ENCODE data around the gene PRKRIP1. TPM values are rescaled to one million over a fixed set of nuclear protein-coding genes. Genes with fewer than 3 reads are reported as not detected.

PRKRIP1 gene
- total RNA-seq, 1 donor from 2014 or later = 18.2 TPM

DNA sequence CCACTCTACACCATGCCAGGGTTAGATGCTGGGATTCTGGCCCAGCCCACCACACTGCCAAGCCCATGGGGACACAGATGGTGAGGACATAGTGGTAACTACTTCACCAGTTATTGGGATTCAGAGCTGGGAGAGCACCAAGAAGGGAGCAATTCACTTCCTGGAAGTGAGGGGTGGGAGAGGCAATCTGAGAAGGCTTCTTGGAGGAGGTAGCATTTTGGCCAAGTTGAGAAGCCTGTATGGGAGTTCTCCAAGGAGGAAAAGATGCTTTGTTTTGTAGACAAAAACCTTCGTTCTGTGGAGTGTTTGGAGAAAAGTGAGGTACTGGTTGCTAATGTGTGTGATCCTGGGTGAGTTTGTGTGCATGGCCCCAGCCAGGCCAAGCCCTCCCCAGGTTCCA lies 3.8 kb upstream of the PRKRIP1 start:
- no peak for DNase-seq (ENCODE audit: low read depth)
- TF ChIP-seq, protein P1, sequence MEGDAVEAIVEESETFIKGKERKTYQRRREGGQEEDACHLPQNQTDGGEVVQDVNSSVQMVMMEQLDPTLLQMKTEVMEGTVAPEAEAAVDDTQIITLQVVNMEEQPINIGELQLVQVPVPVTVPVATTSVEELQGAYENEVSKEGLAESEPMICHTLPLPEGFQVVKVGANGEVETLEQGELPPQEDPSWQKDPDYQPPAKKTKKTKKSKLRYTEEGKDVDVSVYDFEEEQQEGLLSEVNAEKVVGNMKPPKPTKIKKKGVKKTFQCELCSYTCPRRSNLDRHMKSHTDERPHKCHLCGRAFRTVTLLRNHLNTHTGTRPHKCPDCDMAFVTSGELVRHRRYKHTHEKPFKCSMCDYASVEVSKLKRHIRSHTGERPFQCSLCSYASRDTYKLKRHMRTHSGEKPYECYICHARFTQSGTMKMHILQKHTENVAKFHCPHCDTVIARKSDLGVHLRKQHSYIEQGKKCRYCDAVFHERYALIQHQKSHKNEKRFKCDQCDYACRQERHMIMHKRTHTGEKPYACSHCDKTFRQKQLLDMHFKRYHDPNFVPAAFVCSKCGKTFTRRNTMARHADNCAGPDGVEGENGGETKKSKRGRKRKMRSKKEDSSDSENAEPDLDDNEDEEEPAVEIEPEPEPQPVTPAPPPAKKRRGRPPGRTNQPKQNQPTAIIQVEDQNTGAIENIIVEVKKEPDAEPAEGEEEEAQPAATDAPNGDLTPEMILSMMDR (IDR thresholded peaks at IDR 0.05; ENCODE audit: insufficient read depth, low read length, severe bottlenecking) = no peak
- Histone ChIP-seq H3K27me3 (ENCODE audit: control insufficient read depth, insufficient read depth, low read length) (no peaks in the 10 kb centered on the region), H3K4me3 (ENCODE audit: low read depth, low read length) (no peak overlapping the region), H3K36me3 (ENCODE audit: control insufficient read depth, insufficient read depth, low read length) (peaks cover 5% of the 10 kb centered on the region)
- FAIRE-seq = no peak

DNA sequence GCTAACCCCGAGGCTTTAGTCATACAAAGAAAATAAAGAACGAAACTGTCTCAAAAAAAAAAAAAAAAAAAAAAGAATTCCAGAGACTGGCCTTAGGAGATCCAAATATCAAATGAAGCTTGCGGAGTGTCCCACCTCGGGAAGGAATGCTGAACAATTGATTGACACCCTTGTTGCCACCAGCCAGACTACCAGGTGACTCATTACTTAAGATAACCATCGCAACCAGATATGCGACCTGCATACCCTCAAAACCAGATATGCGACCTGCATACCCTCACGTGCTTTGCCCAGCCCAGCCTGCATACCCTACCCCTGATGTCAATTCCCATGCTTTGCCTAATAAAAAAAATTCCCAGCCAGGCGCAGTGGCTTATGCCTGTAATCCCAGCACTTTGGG lies 2.7 kb upstream of the PRKRIP1 start:
- Histone ChIP-seq H3K36me3 (ENCODE audit: control insufficient read depth, insufficient read depth, low read length) (peaks cover 5% of the 10 kb centered on the region), H3K4me3 (ENCODE audit: low read depth, low read length) (no peak overlapping the region), H3K27me3 (ENCODE audit: control insufficient read depth, insufficient read depth, low read length) (no peaks in the 10 kb centered on the region)
- TF ChIP-seq, protein P1 (IDR thresholded peaks at IDR 0.05; ENCODE audit: insufficient read depth, low read length, severe bottlenecking) = no peak
- no peak for DNase-seq (ENCODE audit: low read depth)
- FAIRE-seq = no peak

DNA sequence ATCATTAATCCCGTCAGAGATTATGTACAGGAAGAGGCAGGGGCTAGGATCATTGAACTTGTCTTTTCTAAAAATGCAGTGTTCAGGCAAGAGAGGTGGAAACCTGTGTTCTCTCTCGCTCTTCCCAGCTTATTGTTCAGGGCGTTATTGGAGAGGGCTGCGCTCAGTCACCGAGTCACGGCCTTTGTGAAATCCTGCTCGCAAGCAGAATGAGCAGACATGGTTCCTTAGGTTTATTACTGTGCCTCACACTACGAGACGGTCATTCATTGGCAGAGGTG lies 631 bp upstream of the PRKRIP1 start:
- TF ChIP-seq, protein P1 (IDR thresholded peaks at IDR 0.05; ENCODE audit: insufficient read depth, low read length, severe bottlenecking) = no peak
- Histone ChIP-seq H3K27me3 (ENCODE audit: control insufficient read depth, insufficient read depth, low read length) (no peaks in the 10 kb centered on the region), H3K36me3 (ENCODE audit: control insufficient read depth, insufficient read depth, low read length) (peaks cover 13% of the 10 kb centered on the region), H3K4me3 (ENCODE audit: low read depth, low read length) (peak overlapping the region; percentile 89)
- FAIRE-seq = no peak
- peak; percentile 54 for DNase-seq (ENCODE audit: low read depth)

DNA sequence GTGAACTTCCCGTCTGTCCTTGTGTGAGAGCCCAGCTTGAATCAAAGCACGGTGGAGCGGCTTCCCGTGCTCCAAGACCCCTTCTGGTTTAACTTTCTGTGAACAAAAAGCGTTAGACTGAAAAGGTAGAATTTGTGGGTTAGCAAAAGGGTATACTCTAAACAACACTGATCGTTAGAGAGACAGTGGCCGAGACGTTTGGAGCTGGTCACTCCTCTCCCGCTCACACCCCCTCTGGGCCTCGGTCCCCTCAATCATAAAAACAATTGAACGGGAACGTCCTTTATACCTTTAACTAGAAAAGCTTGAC lies 502 bp downstream of the PRKRIP1 start:
- H3K27me3 ChIP-seq (ENCODE audit: control insufficient read depth, insufficient read depth, low read length) = no peaks in the 10 kb centered on the region
- H3K4me3 ChIP-seq (ENCODE audit: low read depth, low read length) = peak overlapping the region; percentile 89
- TF ChIP-seq, protein P1 (IDR thresholded peaks at IDR 0.05; ENCODE audit: insufficient read depth, low read length, severe bottlenecking) = no peak
- peaks cover 13% of the 10 kb centered on the region for H3K36me3 ChIP-seq (ENCODE audit: control insufficient read depth, insufficient read depth, low read length)
- DNase-seq (ENCODE audit: low read depth) = no peak
- FAIRE-seq = no peak

DNA sequence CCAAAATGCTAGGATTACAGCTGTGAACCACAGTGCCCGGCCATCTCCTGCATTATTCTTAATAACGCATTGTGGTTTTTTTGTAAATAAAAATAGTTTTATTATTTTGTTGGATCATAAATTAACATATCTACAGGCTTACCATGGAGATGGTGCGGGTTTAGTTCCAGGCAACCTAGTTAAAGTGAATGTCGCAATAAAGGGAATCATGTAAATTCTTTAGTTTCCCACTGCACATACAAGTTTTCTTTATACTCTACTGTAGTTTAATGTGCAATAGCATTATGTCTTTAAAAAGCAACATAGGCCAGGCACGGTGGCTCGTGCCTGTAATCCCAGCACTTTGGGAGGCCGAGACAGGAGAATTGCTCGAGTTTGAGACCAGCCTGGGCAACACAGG lies 2.4 kb downstream of the PRKRIP1 start:
- Histone ChIP-seq H3K27me3 (ENCODE audit: control insufficient read depth, insufficient read depth, low read length) (no peaks in the 10 kb centered on the region), H3K36me3 (ENCODE audit: control insufficient read depth, insufficient read depth, low read length) (peaks cover 9% of the 10 kb centered on the region), H3K4me3 (ENCODE audit: low read depth, low read length) (no peak overlapping the region)
- TF ChIP-seq, protein P1 (IDR thresholded peaks at IDR 0.05; ENCODE audit: insufficient read depth, low read length, severe bottlenecking) = no peak
- FAIRE-seq = no peak
- no peak for DNase-seq (ENCODE audit: low read depth)

DNA sequence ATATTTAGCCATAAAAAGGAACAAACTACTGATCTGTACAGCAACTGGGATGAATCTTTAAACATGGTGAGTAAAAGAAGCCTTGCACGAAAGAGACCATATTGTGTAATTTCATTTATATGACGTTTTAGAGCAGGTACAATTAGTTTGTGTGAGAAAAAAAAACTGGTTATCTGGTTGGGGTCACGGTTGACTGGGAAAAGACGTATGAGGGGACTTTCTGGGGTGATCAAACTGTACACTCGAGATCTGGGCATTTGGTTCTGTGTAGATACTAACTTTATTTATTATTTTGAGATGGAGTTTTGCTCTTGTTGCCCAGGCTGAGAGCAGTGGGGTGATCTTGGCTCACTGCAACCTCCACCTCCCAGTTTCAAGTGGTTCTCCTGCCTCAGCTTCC lies 4.2 kb downstream of the PRKRIP1 start:
- no peak for FAIRE-seq
- DNase-seq (ENCODE audit: low read depth) = no peak
- Histone ChIP-seq H3K27me3 (ENCODE audit: control insufficient read depth, insufficient read depth, low read length) (no peaks in the 10 kb centered on the region), H3K4me3 (ENCODE audit: low read depth, low read length) (no peak overlapping the region), H3K36me3 (ENCODE audit: control insufficient read depth, insufficient read depth, low read length) (peaks cover 18% of the 10 kb centered on the region)
- TF ChIP-seq, protein P1 (IDR thresholded peaks at IDR 0.05; ENCODE audit: insufficient read depth, low read length, severe bottlenecking) = no peak

Measured in bronchial epithelial cell (primary cell).